Measurements from ENCODE around the gene ADAM19. TPM values are rescaled to one million over a fixed set of nuclear protein-coding genes. Genes with fewer than 3 reads are reported as not detected.
"Not testable (repeated sequence)": the region's sequence is repeated elsewhere in the genome, so short reads cannot be mapped to it uniquely, and the experiment has no call there.

ADAM19 gene
- total RNA-seq, 2 donors from 2014 or later: 2.9 to 12.8 TPM

DNA sequence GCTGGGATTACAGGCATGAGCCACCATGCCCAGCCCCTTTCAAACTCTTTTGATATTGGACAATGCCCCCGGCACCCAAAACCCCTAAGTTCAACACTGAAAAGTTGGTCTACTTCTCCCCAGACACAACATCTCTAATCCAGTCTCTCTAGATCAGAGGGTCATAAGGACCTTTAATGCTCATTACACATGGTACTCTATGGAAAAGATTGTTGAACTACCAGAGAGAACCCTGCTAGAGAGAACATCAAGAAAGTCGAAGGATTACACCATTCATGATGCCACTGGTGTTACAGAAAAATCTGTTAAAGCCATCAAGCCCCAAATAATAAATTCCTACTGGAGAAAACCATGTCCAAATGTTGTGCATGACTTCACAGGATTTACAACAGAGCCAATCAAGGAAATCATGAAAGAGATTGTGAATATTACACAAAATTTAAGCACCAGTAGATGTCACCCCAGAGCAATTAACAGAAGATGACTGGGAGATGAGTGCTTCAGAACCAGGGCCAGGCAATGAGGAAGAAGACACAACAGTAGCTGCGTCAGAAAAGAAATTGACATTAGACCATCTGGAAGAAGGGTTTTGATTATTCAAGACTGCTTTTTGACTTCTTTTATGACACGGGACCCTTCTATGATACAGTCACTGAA, 143.9 kb downstream of the ADAM19 start:
- Histone ChIP-seq H3K4me3 (no peak overlapping the region), H3K9me3 (no peaks in the 10 kb centered on the region), H3K4me1 (no peaks in the 10 kb centered on the region), H3K9ac (ENCODE audit: low read depth in 2 of 2, low read length in 2 of 2) (no peak overlapping the region), H3K36me3 (no peaks in the 10 kb centered on the region), H3K27ac (no peak overlapping the region), H3K27me3 (no peaks in the 10 kb centered on the region)
- intact Hi-C loops (cut with DNase I): loop anchor here (5.0 kb wide), 2 partner anchors 46 to 286 kb away; no protein-coding TSS in a partner anchor
- DNase-seq: peak; percentile 36
- TF ChIP-seq, protein P1, sequence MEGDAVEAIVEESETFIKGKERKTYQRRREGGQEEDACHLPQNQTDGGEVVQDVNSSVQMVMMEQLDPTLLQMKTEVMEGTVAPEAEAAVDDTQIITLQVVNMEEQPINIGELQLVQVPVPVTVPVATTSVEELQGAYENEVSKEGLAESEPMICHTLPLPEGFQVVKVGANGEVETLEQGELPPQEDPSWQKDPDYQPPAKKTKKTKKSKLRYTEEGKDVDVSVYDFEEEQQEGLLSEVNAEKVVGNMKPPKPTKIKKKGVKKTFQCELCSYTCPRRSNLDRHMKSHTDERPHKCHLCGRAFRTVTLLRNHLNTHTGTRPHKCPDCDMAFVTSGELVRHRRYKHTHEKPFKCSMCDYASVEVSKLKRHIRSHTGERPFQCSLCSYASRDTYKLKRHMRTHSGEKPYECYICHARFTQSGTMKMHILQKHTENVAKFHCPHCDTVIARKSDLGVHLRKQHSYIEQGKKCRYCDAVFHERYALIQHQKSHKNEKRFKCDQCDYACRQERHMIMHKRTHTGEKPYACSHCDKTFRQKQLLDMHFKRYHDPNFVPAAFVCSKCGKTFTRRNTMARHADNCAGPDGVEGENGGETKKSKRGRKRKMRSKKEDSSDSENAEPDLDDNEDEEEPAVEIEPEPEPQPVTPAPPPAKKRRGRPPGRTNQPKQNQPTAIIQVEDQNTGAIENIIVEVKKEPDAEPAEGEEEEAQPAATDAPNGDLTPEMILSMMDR (IDR thresholded peaks at IDR 0.05): peak; percentile 32

DNA sequence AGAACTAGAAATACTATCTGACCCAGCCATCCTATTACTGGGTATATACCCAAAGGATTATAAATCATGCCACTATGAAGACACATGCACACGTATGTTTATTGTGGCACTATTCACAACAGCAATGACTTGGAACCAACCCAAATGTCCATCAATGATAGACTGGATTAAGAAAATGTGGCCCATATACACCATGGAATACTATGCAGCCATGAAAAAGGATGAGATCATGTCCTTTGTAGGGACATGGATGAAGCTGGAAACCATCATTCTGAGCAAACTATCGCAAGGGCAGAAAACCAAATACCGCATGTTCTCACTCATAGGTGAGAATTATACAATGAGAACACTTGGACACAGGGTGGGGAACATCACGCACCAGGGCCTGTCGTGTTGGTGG, 145.7 kb downstream of the ADAM19 start:
- not testable (repeated sequence) for H3K36me3 ChIP-seq; DNase-seq; H3K9me3 ChIP-seq; H3K4me1 ChIP-seq; H3K4me3 ChIP-seq; H3K27me3 ChIP-seq; H3K9ac ChIP-seq (ENCODE audit: low read depth in 2 of 2, low read length in 2 of 2); H3K27ac ChIP-seq
- intact Hi-C loops (cut with DNase I): loop anchor here (5.0 kb wide), 2 partner anchors 47 to 287 kb away; no protein-coding TSS in a partner anchor

Other genes with a start within 250 kb of the ADAM19 start
- gene NIPAL4, start 115.6 kb downstream of the ADAM19 start, total RNA-seq: 1 to 10 TPM in 1 of 2 donors, not detected in 1; 1.4 TPM
- gene SOX30, start 76.7 kb upstream of the ADAM19 start, total RNA-seq: under 1 TPM; 0.08 to 0.42 TPM
- gene C5orf52, start 95.8 kb upstream of the ADAM19 start, total RNA-seq: 1 to 10 TPM; 5.5 to 5.7 TPM
- gene THG1L, start 155.6 kb upstream of the ADAM19 start, total RNA-seq: 10 to 100 TPM; 15.9 to 23.2 TPM
- gene LSM11, start 167.9 kb upstream of the ADAM19 start, total RNA-seq: 1 to 10 TPM; 5.1 to 6.6 TPM

Data from colonic mucosa (tissue), 4 donors.